Measurements from ENCODE around the gene ABHD3. TPM values are rescaled to one million over a fixed set of nuclear protein-coding genes. Genes with fewer than 3 reads are reported as not detected.
"Not testable (repeated sequence)": the region's sequence is repeated elsewhere in the genome, so short reads cannot be mapped to it uniquely, and the experiment has no call there.

The ABHD3 gene, protein sequence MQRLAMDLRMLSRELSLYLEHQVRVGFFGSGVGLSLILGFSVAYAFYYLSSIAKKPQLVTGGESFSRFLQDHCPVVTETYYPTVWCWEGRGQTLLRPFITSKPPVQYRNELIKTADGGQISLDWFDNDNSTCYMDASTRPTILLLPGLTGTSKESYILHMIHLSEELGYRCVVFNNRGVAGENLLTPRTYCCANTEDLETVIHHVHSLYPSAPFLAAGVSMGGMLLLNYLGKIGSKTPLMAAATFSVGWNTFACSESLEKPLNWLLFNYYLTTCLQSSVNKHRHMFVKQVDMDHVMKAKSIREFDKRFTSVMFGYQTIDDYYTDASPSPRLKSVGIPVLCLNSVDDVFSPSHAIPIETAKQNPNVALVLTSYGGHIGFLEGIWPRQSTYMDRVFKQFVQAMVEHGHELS
- total RNA-seq = 3.1 and 4.3 TPM in 2 replicates

DNA sequence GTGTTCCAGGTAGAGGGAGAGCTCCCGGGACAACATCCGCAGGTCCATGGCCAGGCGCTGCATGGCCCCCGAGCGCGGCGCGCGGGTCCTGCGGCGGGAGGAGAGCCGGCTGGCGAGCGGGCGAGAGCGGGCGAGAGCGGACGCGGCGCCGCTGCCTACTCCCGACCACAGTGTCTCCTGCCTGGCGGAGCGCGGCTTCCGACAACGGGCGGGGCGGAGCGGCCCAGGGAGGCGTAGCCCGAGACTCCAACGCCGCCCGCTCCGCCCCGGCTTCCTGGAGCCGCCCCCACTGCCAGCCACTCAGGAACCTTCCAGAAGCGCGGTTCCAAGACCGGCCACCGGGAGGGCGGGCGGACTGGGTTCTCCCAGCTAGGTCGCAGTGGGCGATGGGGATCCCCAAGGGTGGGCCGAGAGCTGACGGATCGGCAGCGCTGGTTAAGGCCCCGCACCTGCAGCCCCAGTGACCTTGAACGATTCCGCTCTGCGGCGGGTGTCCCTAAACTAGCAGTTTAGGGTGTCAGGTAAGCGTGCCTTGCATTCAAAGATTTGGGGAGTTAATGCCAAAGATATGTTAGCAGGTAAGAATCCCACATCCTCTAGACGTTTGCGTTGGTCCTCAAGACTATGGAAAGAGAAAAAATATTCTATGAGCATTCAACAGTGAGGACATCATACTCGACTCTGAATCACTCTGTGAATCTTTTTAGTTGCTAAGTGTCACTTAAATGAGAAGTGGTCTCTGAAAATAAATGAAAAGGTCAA, at the start of gene ABHD3:
Gene ABHD3 (minus strand): TSS at position 172 of the 762 bp plus-strand sequence. CDS start 109 bp downstream, at position 63.
- DNase-seq (ENCODE audit: extremely low read depth, low read depth, low spot score) = no peak

- no peak for DNase-seq (ENCODE audit: extremely low read depth, low read depth, low spot score)
Observed at GRCh38 chr18:21747764-21748693, 43.5 kb upstream of the ABHD3 start.

DNA sequence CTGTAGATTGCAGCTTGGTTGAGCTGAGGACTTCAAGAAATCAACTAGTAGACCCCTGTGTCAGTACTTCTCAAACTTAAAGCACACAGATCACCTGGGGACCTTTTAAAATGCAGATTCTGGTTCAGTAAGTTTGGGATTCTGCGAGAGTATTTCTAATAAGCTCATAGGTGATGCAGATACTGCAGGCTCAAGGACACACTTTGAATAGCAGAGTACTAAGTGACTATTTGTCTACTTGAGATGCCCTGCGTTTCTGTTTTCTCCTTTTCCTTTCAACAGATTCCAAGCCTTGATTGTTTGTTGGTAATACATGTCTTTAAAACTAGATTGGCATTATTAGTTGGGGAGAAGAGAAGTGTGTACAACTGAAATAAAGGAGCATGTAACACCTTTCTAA, 42.7 kb upstream of the ABHD3 start:
- no peak for DNase-seq (ENCODE audit: extremely low read depth, low read depth, low spot score)

GRCh38 chr18:21745231-21745630, 40.7 kb upstream of the ABHD3 start:
- DNase-seq (ENCODE audit: extremely low read depth, low read depth, low spot score) = no peak

- no peak for DNase-seq (ENCODE audit: extremely low read depth, low read depth, low spot score)
Observed at GRCh38 chr18:21743166-21743832, 38.7 kb upstream of the ABHD3 start.

- DNase-seq (ENCODE audit: extremely low read depth, low read depth, low spot score) = no peak
Observed at GRCh38 chr18:21742315-21742687, 37.7 kb upstream of the ABHD3 start.

DNA sequence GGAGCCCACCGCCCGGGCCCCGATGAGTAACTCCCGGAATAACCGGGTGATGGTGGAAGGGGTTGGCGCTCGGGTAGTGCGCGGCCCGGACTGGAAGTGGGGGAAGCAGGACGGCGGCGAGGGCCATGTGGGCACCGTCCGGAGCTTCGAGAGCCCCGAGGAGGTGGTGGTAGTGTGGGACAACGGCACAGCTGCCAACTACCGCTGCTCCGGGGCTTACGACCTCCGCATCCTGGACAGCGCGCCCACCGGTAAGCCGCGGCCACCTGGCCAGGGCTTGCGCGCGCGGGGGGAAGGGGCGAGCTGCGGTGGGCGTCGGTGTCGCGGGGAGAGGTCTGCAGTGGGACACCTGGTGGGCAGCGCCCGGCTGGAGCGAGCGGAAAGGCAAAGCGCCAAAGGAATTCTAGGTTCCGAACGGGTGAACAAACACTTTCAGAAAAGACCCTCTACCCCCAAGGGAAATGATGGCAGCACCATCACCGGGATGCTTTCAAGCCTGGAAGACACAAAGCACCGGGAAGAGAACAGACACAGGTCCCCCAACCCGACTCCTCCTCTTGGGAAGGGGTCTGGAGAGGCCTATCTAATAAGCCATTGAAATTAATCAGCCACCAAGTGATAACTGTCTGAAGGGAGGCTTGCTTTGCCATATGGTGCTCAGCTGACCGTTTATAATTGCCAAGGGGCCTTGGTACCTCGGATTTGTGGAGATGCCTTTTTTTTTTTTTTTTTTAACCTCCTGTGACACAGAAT, 37.2 kb upstream of the ABHD3 start:
- no peak for DNase-seq (ENCODE audit: extremely low read depth, low read depth, low spot score)

DNA sequence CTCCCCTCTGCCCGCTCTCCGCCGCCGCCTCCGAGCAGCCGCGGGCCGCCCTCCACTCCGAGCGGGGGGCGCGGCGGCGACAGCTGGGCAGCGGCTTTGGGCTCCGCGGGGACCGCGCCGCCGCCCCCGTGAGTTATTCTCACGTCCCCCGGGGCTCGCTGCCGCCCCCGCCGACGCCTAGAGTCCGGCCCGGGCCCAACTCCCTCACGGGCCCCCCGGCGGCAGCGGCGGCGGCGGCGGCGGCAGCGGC, 36.7 kb upstream of the ABHD3 start:
- no peak for DNase-seq (ENCODE audit: extremely low read depth, low read depth, low spot score)

DNA sequence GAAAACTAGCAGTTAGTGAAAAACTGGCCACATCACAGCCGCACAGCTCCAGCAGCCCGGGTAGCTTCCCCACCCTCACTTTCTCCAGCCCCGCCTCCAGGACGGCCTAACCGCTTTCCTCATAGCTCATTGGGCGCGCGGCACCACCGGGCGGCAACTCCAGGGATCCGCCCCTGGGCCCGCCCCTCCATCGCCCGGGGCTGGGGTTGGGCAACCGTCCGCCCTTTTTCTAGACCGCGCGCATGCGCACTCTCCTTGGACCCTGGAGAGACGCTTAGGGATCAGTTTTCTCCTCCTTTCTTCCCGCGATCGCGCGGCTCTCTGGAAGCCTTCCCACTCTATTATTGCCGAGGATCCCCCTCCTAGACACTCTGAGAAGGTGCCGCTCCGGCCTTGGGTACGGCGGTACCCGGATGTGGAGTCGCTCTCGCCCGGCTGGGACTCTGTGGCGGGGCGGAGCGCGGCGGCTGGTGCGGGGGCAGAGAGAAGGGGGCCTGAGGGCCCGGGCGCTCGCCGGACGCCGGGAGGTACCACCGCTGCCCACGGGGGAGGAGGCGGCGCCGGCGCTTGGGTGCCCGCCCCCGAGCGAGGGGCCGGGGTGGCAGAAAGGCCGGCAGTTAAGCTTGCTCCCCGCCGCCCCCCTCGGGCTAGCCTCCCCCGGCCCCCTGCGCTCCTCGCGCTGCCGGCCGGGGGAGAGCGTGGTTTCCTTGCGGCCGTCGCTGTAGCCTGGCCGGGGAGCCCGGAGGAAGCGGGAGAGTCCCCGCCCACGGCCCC, 36.2 kb upstream of the ABHD3 start, which contains the start of gene MIB1:
Gene MIB1 (plus strand): TSS at position 255 of the 774 bp plus-strand sequence. CDS start 792 bp downstream, outside the sequence.
- peak; percentile 65 for DNase-seq (ENCODE audit: extremely low read depth, low read depth, low spot score)

DNA sequence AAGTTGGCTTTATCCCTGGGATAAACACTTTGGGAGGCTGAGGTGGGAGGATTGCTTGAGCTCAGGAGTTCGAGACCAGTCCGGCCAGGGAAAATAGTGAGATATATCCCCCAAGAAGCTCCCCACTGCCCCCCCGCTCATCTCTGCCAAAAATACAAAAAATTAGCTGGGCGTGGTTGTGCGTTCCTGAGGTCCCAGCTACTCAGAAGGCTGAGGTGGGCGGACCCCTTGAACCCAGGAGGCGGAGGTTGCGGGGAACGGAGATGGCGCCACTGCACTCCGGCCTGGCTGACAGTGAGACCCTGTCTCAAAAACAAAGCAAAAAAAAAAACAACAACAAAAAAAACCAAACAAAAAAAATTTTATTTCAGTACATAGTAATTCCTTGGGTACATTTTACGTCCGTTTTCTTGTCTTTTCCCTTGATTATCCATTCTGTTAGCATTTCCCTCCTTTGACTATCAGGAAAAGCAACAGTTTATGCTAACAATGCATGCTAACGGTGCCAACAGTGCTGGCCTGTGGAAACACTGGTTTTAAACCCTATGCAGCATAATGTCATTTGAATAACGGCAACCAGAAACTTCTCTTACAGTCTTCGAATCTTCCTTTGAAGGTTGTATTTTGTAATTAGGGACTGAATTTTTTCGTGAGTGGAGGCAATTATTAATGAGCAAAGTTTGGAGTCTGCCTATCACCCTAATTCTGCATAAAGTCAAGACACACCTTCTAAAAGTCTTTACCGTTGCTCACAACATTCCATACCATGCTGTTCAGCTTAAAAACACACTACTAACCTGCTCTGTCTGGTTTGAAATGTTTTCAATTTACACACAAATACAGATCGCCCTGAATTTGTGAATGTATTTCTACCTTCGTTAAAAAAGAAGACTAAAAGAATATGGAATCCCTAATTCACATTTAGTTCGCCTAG, 35.3 kb upstream of the ABHD3 start:
- no peak for DNase-seq (ENCODE audit: extremely low read depth, low read depth, low spot score)

DNA sequence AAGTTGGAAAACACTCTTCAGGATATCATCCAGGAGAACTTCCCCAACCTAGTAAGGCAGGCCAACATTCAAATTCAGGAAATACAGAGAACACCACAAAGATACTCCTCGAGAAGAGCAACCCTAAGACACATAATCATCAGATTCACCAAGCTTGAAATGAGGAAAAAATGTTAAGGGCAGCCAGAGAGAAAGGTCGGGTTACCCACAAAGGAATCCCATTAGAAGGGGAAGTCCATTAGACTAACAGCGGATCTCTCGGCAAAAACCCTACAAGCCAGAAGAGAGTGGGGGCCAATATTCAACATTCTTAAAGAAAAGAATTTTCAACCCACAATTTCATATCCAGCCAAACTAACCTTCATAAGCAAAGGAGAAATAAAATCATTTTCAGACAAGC, 32.4 kb upstream of the ABHD3 start:
- not testable (repeated sequence) for DNase-seq (ENCODE audit: extremely low read depth, low read depth, low spot score)

DNA sequence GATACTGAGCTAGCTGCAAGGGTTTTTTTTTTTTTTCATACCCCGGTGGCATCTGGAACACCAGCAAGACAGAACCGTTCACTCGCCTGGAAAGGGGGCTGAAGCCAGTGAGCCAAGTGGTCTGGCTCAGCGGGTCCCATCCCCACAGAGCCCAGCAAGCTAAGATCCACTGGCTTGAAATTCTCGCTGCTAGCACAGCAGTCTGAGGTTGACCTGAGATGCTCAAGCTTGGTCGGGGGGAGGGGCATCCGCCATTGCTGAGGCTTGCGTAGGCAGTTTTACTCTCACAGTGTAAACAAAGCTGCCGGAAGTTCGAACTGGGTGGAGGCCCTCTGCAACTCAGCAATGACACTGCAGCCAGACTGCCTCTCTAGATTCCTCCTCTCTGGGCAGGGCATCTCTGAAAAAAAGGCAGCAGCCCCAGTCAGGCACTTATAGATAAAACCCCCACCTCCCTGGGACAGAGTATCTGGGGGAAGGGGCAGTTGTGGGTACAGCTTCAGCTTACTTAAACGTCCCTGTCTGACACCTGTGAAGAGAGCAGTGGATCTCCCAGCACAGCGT, 31.0 kb upstream of the ABHD3 start:
- DNase-seq (ENCODE audit: extremely low read depth, low read depth, low spot score) = no peak

DNA sequence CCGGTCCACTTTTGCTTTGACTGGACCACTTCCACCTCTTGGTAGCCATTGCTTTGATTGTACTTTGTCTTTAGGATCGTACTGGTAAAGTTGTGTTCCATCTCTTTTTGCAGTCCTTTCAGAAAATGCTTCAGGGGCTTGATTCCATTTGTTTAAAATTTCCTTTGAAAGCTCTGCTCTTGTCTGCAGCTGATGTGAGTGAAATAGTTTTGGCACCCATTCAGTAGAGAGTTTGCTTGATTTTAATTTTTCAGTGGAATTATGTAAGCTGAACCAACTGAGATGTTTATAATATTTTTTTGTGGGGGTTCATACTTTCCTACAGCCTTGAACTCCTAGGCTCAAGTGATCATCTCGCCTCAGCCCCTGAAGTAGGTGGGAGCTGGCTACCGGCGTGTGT, 28.4 kb upstream of the ABHD3 start:
- DNase-seq (ENCODE audit: extremely low read depth, low read depth, low spot score) = no peak

- no peak for DNase-seq (ENCODE audit: extremely low read depth, low read depth, low spot score)
Observed at GRCh38 chr18:21727702-21728101, 23.1 kb upstream of the ABHD3 start.

DNA sequence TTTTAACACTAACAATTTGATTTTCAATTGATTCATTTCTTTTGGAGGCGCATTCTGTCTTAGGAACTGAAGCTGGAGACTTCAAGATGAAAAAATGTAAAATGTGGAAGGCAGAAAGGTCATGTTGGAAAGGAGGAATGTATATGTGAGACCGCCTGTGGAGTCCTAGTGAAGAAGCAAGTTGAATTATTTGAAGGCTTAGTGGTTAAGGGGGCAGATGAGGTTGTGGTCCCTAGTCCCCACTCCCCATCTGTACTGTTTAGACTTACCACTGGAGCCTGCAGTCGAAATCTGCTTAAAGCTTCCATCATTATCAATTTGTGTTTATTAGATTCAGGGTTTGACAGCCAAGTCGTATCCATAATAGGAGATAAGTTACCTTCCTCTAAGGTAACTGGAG, 20.6 kb upstream of the ABHD3 start:
- no peak for DNase-seq (ENCODE audit: extremely low read depth, low read depth, low spot score)

GRCh38 chr18:21722687-21723086, 18.1 kb upstream of the ABHD3 start:
- DNase-seq (ENCODE audit: extremely low read depth, low read depth, low spot score) = no peak

DNA sequence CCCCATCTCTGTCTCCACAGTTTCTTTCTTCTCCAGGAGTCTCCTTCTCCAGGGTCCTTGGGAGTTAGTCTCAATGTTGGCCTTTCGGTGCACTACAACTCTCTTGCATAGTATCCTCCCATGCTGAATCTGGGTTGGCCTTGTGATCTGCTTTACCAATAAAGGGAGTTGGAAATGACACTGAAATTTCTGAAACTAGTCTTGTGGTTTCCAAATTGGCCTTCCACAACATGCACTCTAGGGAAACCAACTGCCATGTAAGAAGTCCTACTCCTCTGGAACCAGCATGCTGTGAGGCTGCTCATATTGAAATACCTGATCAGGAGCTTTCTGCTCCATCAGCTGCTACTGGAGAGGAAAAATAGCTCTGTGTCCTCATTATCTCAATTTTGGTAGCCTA, 9.9 kb upstream of the ABHD3 start:
- no peak for DNase-seq (ENCODE audit: extremely low read depth, low read depth, low spot score)

GRCh38 chr18:21707130-21707529, 2.6 kb upstream of the ABHD3 start:
- DNase-seq (ENCODE audit: extremely low read depth, low read depth, low spot score) = not testable (repeated sequence)
